Middle frontal gyrus (tissue), 1 donor: Measurements from ENCODE around the gene GET4.
"Not testable (repeated sequence)": the region's sequence is repeated elsewhere in the genome, so short reads cannot be mapped to it uniquely, and the experiment has no call there.

Experiments used
- DNase-seq: peaks from one replicate; pipeline ENCODE4 v3.0.0-alpha.2; 2015; ENCODE audit warnings: low spot score; ENCODE audit errors: extremely low spot score

GET4 gene

DNA sequence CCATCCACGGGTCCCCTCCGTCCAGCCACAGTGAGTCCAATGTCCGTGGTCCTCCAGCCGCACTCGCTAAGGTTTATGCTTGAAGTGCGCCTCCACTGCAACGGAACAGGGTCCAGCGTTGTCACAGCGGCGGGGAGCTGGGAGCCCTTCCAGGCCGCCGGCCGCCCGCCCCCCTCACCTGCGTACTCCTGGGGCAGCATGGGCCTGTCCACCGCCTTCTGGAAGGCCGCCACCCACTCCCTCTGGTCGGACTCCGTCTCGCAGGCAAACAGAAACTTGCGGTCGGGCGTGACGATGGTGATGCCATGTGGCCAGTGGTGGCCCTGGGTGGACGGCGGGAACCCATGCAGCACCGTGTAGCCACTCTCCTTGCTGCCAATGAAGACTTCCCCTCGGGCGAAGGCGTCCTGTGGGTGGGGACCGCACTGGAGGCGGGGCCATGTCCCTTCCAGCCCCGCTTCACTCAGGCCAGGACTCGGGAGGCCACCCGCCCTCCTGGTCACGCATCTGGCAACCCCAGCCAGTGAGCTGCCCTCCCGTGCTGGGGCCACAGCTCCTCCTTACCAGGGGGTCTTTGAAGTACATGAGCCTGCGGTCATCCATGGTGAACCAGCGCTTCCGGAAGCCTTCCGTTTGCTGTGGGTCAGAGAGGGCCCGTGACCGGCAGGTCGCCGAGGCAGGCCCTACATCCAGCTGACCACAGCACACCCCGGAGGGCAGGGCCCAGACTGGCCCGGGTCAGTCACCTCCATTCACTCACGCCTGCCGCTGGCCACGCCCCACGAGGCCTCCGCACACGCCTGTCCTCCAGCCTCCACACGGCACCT, 22.7 kb downstream of the GET4 start:
- DNase-seq = no peak

DNA sequence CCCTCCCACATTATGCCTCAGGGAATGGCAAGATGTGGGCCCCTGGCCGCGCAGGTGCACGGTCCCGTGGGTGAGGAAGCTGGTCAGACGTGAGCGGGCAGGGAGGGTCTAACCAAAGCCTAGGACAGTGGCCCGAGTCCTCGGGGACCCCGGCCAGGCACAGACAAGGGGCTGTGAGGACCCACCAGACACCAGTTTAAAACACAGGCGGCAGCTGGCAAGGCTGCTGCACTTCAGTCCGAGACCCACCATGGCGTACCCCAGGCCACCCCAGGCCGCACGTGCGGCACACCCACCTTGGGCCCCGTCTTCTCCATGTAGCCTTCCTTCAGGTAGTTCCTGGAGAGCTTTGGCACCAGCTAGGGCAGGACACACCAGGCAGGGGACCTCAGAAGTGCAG, 23.5 kb downstream of the GET4 start:
- no peak for DNase-seq

DNA sequence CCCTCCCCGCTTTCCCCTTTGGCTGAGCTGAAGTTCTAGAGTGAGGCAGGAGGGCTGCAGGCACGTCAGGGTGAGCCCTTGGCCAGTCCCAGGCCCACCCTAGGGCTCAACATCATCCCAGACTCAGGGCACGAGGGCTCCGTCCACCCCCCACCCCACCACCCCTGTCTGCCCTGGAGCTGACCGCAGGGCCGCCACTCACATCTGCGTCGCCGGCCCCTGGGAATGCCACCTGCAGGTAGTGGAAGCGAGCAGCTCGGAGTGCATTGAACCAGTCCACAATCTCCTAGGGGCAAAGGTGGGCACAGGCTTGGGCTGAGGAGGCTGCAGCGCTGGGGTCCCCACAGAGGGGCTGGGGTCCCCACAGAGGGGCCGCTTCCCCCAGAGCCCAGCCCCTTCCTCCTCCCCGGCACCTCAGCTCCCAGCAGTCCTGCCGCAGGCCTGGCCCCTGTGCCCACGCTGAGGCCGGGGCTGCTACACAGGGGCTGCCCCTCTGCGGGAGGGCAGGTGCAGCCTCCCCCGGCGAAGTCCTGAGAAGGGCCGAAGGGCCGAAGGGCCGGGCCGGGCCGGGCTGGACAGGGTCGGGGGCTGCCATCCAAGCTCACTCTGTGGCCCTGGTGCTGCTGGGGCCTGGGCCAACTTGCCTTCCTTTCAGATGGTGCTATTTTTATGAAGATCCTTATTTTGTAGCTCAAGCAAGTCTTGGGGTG, 24.1 kb downstream of the GET4 start:
- no peak for DNase-seq

DNA sequence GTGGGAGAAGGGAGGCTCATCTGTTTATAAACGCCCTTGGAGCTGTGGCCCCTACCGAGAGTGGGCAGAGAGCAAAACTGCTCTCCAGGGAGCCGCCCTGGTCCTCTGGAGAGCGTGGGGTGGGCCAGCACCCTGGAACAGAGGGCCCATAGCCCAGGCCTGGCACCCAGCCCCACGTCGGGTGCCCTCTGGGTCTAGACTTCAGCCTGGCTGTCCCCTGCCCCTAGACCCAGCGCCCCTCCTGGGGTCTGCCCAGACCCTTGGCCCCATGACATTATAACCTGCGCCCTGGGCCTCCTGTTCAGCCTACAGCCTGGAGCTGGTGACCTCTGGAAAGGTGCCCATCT, 24.7 kb downstream of the GET4 start:
- no peak for DNase-seq

DNA sequence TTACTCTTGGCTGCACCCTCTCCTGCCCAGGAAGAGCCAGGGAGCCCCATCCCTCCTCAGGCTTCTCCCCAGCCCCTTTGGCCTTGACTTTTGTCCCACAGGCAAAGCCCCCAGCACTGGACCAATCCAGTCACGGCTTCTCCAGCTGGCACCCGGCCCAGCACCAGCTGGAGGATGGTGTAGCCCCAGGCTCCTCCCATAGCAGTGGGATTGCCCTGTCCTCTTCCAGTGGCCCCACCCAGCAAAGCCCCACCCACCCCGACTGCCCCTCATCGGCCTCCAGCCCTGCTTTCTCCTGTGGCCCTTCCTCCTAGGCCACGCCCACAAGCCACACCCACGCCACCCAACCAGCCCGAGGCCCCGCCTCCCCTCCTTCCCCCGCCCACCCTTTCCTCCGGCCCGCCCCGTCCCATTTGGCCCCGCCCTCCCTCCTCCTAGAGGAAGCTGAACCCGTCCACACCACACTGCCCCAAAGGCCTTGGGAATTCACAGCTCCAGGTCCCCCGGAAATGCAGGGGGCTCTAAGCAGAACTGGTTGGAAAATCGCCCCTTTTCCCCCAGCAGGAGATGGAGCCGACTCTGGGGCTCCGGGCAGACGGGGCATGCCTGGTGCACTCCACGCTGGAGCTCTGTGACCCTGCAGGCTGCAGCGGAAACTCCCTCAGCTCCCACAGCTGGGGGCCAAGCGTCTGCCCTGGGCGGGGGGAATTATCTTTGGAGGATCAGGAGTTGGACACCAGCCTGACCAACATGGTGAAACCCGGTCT, 25.2 kb downstream of the GET4 start:
- no peak for DNase-seq

DNA sequence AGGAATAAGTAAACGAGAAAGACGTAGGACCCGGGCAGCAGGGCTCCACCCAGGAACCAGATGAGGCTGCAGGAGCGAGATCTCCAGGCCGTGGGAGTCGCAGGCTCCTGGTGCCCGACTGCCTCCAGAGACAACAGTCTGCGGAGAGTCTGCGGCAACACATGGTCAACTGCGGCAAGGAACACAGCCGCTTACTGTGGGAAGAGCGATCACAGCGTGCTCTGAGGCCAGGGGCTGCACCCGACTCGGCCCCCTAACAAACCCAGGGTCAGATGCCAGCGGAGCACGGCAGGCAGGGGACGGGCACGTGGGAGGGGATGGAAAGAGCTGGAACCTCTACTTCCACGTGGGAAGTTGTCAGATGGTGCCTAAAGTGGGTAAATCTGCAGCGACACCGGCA, 26.6 kb downstream of the GET4 start:
- no peak for DNase-seq

DNA sequence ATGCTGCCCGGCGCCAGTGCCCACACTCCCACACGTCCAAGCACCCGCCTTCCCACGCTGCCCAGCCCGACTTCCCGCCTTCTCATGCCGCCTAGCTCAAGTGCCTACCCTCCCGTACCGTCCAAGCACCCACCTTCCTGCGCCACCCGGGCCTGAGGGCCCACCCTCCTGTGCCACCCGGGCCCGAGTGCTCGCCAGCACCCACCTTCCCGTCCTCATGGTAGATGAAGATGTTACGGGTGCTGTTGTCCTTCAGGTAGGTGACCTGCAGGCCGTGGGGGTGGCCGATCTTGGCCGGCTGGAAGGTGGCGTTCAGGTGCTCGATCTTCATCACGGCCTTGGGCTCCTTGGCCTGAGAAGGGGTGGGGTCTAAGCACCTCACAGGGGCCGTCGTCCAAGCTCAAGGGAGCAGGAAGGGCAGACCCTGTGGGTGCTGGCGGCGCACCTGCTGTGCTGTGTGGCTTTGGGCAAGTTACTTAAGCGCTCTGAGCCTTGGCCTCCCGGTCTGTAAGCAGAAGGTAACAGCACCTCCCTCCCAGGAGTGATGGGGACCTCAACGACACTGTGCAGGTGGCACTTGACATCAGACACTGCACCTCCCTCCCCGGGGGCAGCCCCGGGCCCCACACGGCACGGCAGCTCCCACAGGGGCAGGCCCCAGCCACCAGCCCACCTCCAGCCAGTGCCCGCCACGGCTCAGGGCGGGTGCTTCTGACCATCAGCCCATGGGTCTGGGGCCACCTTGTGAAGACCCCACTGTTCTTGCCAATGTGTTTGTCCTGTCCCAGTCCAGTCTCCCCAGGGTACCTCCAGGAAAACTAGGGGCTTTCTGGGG, 27.8 kb downstream of the GET4 start:
- DNase-seq = no peak

DNA sequence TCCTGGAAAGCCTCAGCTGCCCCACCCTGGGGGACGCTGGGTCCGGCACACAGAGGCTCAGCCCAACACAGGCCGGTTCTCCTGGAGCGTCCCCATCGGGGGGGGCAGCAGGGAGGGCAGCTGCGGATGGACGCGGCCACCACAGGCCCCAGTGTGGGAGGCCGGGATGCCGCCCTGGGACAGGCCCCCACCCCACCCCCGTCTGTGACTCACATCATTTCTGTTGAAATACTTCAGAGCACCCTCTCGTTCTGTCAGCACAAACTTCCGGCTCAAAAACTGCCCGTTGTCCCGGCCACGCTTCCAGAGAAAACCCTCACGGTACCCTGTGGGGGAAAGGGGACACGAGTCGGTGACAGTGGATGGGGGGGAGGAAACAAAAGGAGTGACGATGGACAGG, 28.5 kb downstream of the GET4 start:
- DNase-seq = no peak

DNA sequence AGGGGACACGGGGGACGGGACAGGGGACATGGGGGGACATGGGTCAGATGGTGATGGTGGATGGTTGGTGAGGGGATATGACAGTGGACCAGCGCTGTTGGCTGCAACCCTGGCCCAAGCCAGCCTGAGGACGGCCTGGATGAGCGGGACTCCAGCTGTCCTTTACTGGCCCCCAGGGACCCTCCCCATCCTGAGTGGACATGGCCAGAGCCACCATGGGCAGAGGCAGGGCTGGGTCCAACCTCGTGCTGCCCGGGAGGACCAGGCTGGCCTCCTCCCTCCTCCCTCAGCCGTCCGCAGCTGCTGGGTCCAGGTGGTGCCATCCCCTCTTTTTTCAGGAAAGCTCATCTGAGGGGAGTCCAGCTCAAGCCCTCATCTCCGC, 30.4 kb downstream of the GET4 start:
- DNase-seq = no peak

DNA sequence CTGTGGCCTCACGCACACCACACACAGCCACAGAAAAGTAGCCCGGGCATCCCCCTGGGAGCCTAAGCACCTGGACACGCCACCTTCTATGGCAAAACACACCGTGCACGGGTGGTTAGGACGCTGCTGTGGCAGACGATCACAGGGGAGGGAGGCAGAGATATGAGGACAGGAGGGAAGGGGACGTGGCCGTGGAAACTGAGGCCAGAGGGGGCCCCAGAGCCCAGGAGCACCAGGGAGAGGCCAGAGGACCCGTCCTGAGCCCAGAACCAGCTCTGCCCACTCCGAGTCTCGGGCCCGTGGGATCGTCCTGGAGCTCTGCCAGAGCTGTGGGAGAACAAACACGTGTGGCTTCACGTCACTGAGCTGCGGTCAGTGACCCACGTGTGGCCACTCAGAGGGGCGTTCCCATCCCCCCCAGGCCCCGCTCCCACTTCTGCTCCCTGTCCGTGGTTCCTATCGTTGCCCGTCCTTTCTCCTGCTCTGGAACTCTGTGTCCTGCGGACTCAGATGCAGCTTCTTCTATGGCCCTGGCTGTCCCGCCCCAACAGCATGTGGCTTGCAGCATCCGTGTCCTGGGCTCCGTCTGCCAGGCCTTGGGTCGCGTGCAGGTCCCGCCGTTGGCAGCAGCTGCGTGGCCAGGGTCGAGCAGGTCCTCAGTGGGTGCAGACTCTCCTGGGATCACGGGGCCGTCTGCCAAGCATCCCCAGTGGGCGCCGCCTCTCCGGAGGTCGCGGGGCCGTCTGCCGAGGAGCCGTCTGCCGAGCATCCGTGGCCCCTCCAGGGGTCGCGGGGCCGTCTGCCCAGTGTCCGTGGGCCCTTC, 31.0 kb downstream of the GET4 start:
- no peak for DNase-seq

DNA sequence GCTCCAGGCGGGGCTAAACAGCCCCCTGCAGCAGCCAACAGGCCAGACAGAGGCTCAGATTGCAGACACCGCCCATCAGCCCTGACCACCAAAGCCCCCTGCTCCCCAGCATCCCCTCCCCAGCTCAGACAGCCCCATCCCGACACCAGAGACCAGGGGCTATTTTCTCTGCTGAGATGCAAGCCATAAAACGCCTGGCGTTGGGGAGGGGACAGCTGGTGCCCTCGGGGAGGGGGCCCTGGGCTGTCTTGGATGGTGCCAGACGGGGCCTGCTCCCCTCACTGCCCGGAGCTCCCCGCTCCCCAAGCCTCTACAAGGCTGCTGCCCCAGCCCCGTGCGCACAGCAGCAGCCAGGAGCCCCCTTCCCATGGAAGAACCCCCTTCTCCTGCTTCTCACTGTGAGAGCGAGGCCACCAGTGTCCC, 31.8 kb downstream of the GET4 start:
- no peak for DNase-seq

DNA sequence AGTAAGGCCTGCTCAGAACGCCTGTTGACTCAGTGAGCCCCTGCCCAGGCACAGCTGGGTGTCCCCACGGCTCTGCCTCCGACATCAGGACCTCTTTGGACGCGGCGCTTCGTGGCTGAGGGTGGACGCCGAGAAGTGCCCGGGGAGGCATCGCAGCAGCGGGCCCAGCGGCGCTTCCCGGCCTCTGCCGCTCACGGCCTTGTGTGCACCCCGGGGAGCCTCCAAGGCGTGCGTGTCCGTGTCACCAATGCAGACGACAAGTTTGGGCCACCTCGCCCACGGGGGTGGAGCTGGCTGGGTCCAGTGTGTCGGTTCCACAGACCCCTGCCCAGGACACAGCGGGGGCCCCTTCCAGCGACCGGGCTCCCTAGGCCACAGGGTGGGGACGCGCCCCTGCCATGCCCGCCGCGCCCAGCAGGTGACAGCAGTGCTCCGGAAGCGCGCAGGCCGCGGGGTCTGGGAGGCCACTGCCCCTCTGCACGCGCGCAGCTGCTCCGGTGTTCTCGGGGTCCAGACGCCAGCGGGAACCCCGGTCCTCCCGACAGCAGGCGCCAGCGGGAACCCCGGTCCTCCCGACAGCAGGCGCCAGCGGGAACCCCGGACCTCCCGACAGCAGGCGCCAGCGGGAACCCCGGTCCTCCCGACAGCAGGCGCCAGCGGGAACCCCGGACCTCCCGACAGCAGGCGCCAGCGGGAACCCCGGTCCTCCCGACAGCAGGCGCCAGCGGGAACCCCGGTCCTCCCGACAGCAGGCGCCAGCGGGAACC, 32.4 kb downstream of the GET4 start:
- not testable (repeated sequence) for DNase-seq

DNA sequence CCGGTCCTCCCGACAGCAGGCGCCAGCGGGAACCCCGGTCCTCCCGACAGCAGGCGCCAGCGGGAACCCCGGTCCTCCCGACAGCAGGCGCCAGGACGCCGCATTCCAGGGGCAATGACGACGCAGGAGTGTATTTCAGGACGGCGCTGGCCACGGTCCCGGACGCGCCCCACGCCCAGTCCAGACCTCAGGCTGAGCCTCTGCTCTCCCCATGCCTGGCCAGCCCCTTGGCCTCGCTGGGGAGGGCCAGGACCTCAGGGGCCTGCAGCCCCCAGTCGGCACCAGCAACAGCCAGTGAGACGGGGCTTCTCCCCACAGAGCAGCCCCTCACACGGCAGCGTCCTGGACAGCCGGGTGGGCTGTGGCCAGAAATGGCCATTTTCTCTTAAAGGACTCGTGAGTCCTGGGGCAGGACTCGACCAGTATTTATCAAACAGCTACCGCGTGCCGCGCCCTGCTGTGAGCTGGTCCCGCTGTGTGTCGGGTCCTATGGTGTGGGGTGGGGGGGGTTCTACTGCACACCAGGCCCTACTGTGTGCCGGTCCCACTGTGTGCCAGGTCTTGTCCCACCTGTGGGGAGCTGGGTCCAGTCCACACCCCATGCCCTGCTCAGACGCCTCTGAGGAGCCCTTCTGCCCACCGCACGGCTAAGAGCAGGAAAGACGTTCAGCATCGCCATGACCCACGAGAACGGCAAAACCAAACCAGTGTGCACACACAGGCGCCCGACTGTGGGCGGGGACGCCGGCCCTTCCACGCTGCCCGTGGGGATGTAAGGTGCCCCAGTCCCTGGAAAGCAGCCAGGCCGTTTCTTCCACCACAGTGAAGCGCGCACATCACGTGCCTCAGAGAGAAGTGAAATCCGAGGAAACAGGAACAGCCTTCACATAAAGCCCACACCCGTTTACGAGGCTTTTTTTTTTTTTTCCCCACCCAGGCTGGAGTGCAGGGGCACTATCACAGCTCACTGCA, 33.3 kb downstream of the GET4 start:
- no peak for DNase-seq

DNA sequence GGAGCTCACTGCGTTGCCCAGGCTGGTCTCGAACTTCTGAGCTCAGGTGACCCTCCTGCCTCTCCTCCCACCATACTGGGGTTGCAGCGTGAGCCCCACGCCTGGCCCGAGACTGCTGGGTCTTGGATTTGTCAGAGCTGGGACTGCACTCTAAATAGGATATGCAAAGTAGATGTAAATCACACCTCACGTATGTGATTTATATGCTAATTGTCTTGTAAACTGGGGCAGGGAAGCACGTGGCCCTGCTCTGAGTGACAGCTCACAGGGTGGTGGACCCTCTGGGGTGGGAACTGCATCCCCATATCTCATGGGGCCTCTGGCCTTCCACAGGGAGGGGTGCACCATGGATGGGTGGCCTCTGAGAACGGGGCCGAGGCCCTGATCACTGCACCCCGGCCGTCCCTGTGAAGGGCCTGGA, 34.1 kb downstream of the GET4 start:
- no peak for DNase-seq

DNA sequence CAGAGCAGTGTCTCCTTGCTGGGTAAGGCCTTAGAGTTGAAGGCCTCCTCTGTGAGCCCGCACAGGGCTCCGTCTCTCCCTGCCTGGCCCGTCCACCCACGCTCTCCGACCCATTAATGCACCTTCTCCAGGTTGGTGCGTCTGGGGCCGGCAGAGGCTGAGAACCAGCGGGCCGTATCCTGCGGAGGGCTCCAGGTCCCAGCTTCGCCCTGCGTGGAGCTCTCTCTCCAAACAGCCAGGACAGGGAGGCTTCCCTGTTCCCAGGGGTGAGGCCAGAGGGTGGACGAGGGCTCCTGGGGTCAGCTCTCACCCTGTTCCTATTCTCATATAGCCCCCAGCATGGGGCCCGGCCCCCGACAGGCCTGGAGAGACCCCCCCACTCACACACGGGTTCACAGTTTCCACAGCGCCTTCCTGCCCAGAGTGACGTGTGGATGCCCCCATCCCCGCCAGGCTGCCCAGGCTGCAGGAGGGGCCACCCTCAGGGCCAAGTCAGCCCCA, 34.6 kb downstream of the GET4 start:
- no peak for DNase-seq

DNA sequence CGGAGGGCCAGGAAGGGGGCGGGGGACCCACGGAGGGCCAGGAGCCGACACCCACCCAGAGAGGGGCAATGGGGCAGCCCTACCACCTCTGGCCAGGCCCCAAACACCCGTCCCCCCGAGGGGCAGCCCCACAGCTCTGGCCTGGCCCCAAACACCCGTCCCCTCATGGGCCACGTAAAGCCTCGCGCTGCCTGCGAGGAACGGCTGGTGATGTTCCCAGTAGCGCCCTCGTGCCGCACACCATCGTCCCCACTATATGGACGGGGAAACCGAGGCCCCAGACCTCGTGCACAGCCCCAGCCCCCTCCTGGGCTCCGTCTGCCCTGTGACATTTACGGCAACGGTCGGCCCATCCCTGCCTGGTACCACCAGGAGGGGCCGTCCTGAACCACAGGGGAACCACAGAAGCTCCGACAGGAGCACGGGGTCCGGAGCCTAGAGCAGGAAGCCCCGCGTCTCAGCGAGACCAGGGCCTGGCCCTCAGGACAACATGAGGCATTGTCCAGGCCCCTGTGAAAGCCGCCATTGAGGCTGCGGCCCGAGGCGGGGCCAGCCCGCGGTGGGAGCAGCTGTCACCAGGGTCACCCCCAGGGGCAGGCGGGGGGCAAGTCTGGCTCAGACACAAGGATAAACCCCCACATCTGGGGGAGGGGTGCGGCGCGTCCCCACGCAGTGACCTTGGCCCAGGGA, 35.6 kb downstream of the GET4 start:
- no peak for DNase-seq

DNA sequence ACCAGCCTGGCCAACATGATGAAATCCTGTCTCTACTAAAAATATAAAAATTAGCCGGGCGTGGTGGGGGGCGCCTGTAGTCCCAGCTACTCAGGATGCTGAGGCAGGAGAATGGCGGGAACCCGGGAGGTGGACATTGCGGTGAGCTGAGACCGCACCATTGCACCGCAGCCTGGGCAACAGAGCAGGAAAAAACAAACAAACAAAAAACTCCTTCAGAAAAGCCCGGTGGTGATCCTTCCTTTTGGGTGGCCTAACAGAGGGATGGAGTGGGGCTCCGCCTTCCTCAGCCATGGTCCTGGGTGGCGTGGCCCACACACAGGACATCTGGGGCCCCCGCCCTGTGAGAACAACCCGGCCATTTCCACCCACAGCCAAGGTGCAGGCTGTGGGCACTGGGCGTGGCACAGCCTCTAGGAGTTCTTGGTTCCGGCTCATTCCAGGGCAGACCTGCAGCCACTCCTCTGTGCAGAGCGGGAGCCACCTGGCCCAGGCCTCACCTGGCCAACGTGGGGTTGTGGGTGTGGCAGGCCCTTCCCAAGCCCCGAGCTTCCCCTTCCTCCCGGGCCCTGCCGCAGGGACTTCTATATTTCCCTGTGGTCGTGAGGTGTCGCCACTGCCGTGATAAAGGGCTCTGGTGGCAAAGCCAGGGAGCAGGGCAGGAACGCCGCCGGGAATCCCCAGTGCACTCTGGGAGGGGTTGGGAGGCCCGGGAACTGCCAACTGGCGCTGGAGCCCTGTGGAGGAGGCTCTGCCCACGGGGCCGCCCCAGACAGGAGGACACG, 37.6 kb downstream of the GET4 start:
- DNase-seq = no peak
